GM19193 (cell line): ENCODE results near the gene ADAMTS9.

ENCODE experiments used
- POLR2A ChIP-seq: IDR thresholded peaks from 4 replicates; pipeline ENCODE4 v1.6.1; 2011; ENCODE audit not compliant: insufficient read depth, insufficient read length; ENCODE audit errors: extremely low read depth

Gene ADAMTS9

GRCh38 chr3:64648927-64649906, 38.6 kb downstream of the ADAMTS9 start:
- TF ChIP-seq POLR2A = no peak

- no peak for TF ChIP-seq POLR2A
These were observed 40.0 kb downstream of the ADAMTS9 start for GRCh38 chr3:64647825-64648224.

GRCh38 chr3:64645243-64645642, 42.6 kb downstream of the ADAMTS9 start:
- TF ChIP-seq POLR2A = no peak

GRCh38 chr3:64644483-64644882, 43.3 kb downstream of the ADAMTS9 start:
- TF ChIP-seq POLR2A = no peak

GRCh38 chr3:64642327-64643151, 45.3 kb downstream of the ADAMTS9 start:
- TF ChIP-seq POLR2A = no peak

GRCh38 chr3:64638981-64639481, 48.8 kb downstream of the ADAMTS9 start:
- TF ChIP-seq POLR2A = no peak

- no peak for TF ChIP-seq POLR2A
These were observed 49.3 kb downstream of the ADAMTS9 start for GRCh38 chr3:64638511-64638910.

GRCh38 chr3:64634417-64634816, 53.4 kb downstream of the ADAMTS9 start:
- TF ChIP-seq POLR2A = no peak

- no peak for TF ChIP-seq POLR2A
These were observed 55.8 kb downstream of the ADAMTS9 start for GRCh38 chr3:64631951-64632350.

- TF ChIP-seq POLR2A = no peak
These were observed 60.1 kb downstream of the ADAMTS9 start for GRCh38 chr3:64627471-64628321.

GRCh38 chr3:64627042-64627441, 60.8 kb downstream of the ADAMTS9 start:
- TF ChIP-seq POLR2A = no peak

GRCh38 chr3:64625381-64625780, 62.4 kb downstream of the ADAMTS9 start:
- TF ChIP-seq POLR2A = no peak

GRCh38 chr3:64623125-64623524, 64.7 kb downstream of the ADAMTS9 start:
- TF ChIP-seq POLR2A = no peak

- TF ChIP-seq POLR2A = no peak
These were observed 65.9 kb downstream of the ADAMTS9 start for GRCh38 chr3:64621726-64622395.
